Activated naive CD4-positive, alpha-beta T cell treated with Interleukin-2 at 50 U/mL for 16 hours (primary cell): ENCODE results near the gene DDX17.
A peak's percentile ranks its signal among the peaks of the same experiment; 100 is the strongest.
"Not testable (repeated sequence)": the region's sequence is repeated elsewhere in the genome, so short reads cannot be mapped to it uniquely, and the experiment has no call there.

Source experiments
- DNase-seq: peaks from one replicate; pipeline ENCODE4 v3.0.0-alpha.2; 2020

Gene DDX17

GRCh38 chr22:38491707-38492348, 14.3 kb downstream of the DDX17 start:
- no peak for DNase-seq

GRCh38 chr22:38490915-38491314, 15.2 kb downstream of the DDX17 start:
- no peak for DNase-seq

- no peak for DNase-seq
These were observed 15.6 kb downstream of the DDX17 start for GRCh38 chr22:38490475-38490874.

GRCh38 chr22:38489561-38490145, 16.5 kb downstream of the DDX17 start:
- no peak for DNase-seq

GRCh38 chr22:38489142-38489541, 17.0 kb downstream of the DDX17 start:
- DNase-seq: no peak

DNA sequence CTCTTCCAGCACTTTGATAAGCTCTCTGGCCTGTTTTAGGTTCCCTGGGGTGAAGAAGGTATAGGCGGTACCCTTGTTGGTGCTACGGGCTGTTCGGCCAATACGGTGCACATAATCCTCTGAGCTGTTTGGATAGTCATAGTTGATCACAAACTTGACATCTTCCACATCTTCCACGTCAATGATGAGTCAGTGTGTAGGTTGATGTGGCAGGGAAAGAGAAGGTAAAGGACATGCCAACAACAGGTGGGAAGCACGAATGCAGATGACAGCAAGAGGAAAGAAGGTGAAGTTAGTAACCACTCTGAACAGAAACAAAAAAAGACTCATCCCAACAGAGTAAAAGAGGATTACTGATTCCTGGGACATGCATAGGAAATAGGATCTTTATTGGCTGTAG, 18.2 kb downstream of the DDX17 start:
- DNase-seq: no peak

GRCh38 chr22:38485783-38486182, 20.3 kb downstream of the DDX17 start:
- no peak for DNase-seq

DNA sequence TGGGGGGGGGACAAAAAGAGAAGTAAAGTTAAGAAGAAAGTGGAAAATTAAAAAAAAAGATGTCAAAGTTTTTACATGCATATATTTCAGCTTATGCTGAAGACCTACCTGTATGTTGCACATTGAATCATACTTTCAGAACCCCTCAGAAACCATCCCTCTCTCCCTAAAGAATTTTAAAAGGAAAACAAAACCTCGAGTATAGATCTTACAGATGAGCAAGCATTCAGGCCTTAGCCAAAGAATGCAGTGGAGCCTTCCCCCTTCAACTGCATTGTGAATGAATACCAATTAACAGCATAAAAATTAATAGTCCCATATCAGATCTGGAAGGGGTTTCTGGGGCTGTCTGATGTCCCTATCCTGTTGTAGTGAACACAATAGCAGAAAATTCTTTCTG, 21.9 kb downstream of the DDX17 start:
- DNase-seq: no peak

DNA sequence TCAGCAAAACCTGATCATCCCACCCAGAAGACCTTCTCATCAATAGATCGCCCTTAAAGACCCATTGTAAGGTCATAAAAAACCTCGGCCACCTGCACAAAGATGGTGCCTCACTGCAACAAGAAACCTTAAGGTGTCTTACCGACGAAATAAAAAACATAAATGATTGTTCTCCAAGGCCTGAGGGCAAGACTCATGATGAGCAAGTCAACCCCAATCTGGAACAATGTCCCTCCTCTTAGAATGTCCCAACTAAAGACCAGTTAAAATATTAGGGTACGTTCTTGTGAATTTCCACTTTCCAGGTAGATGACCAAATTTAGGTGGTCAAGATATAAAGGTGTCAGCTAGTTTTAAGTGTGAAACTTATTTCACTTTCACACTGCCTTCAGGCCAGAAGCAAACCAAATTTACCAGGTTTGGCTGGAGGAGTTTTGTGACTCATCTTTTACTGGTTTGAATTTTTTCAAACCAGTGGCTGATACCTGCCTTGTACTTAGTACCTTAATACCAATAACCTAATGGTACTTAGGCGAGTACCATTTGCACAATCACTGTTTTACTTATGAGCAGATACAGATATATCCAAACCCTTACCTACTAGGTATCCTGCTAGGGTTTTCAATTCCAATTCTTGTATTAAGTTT, 23.3 kb downstream of the DDX17 start:
- no peak for DNase-seq

- DNase-seq: no peak
These were observed 24.2 kb downstream of the DDX17 start for GRCh38 chr22:38481871-38482332.

DNA sequence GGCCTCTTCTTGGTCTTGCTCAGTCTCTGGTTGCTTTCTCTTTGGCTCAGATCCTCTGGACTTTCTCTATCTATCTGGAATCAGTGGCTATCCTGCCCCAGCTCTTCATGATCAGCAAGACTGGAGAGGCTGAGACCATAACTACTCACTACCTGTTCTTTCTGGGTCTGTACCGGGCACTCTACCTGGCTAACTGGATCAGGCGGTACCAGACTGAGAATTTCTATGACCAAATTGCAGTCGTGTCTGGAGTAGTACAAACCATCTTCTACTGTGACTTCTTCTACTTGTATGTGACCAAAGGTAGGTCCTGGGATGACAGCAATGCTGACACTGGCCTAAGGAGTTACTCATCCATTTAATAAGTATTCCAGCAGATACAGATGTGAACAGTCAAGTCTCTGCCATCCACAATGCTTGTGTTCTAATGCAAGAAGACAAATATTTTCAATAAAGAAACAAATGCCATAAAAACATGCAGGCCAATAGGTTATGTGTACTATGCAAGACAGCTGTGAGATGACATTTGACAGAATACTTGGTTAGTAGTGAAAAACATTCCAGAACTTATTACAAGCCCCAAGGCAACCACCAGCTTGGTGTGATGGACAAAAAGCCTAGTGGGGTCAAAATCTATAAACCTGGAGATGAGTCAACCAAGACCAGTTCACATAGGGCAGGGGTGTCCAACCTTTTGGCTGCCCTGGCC, 24.8 kb downstream of the DDX17 start:
- no peak for DNase-seq

DNA sequence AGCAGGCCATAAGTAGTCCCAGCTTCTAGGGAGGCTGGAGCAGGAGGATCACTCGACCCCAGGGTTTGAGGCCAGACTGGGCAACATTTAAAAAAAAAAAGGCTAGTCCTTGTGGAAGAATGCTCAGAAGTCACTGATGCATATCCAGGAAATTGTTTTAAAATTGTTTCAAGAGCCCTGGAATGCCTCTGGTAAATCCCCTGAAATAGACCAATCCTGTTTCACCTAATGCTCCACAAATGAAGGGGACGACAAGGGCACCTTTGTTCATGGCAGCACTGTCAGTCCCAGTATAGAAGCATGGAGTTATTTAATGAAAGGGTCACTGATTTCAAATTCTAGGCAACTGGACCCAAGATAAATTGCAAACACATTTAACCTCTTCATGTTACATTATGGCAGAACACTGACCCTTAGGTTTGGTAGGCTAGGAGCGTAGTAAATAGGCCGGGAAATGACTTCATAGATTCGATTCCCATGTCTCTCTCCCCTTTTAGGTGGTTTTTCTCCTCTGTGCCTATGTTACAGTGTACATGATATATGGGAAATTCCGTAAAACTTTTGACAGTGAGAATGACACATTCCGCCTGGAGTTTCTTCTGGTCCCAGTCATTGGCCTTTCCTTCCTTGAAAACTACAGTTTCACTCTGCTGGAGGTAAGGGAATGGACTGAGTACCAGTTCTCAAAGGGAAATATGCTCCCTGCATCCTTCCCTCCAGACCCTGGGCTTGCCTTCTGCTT, 26.8 kb downstream of the DDX17 start:
- no peak for DNase-seq

- no peak for DNase-seq
These were observed 28.5 kb downstream of the DDX17 start for GRCh38 chr22:38477585-38477984.

GRCh38 chr22:38474003-38474607, 32.0 kb downstream of the DDX17 start:
- no peak for DNase-seq

DNA sequence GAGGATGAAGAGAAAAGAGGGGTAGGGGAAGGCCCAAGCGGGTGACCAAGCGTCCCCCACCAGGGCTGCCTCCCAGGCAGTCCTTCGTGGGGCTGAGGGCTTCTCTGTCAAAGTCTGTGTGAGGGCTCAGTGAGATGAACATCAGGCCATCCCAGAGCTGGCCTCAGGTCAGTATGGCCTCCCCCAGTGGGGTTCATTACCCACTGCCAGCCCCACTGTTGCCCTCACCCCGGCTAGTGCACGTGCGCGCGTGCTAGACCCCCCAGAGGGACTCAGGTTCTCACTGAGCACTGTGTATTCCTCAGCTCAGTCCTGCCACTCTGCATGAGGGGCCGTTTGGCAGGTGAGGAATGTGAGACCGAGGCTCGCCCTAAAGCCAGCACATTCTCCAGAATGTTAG, 34.9 kb downstream of the DDX17 start:
- DNase-seq: no peak

- not testable (repeated sequence) for DNase-seq
These were observed 35.9 kb downstream of the DDX17 start for GRCh38 chr22:38470179-38470578.

- no peak for DNase-seq
These were observed 36.8 kb downstream of the DDX17 start for GRCh38 chr22:38469306-38469781.

GRCh38 chr22:38468443-38469305, 37.4 kb downstream of the DDX17 start:
- DNase-seq: no peak

DNA sequence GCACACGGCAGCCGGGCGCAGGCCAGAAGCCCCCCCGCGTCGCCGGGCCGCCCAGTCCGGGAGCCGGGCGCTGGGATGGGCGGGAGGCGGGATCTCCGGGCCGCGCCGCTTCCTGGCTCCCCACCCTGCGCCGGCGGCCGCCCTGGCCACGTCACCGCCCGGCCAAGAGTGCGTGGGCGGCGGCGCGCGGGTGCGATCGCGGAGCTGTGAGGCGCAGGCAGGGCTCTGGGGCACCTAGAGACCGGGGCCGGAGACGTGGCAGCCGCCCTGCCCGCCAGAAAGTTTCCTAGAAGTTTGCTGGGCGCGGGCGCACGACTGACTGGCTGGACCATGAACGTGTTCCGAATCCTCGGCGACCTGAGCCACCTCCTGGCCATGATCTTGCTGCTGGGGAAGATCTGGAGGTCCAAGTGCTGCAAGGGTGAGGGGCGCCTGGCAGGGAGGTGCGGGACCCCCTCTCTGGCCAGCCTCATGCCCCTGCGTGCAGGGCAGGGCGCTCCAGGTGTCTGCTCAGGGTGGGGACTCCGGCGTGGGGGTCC, 38.1 kb downstream of the DDX17 start, which contains the start of gene KDELR3:
Gene KDELR3, plus strand, starts transcription at position 193 of the 539 bp plus-strand sequence. Its CDS starts 138 bp downstream, at position 331.
- peak; percentile 57 for DNase-seq

DNA sequence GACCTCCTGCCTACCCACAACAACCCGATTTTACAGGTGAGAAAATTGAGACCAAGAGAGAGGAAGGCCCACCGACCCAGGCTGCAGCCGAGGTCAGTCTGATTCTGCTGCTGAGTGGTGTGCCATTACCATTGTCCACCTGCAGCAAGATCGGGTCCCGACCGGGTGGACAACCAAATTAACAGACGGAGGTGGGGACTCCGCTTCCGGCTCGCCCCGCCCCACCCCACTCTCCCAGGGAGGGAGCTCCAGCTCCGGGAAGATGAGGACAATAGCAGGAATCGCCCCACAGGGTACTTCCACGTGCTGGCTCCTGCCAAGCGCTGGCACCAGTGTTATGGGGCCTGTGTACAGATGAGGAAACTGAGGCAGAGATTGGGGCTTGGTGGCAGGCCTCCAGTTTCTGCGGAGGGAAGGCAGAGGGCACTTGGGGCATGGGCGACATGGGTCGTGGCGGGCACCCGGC, 38.6 kb downstream of the DDX17 start:
- no peak for DNase-seq
